ENCODE measurements around the gene SEC62. TPM values are rescaled to one million over a fixed set of nuclear protein-coding genes. Genes with fewer than 3 reads are reported as not detected.
"Not testable (repeated sequence)": the region's sequence is repeated elsewhere in the genome, so short reads cannot be mapped to it uniquely, and the experiment has no call there.

Gene SEC62
- total RNA-seq, 1 donor from 2014 or later: 20.5 TPM

- Histone ChIP-seq H3K4me3 (no peak overlapping the region), H3K27ac (no peak overlapping the region), H3K9me3 (no peaks in the 10 kb centered on the region), H3K36me3 (no peaks in the 10 kb centered on the region), H3K4me1 (no peaks in the 10 kb centered on the region), H3K27me3 (no peaks in the 10 kb centered on the region)
- intact Hi-C loops (cut with DNase I): no loop called here
- no peak for DNase-seq (ENCODE audit: low spot score in 2 of 2)
- TF ChIP-seq, protein P1, sequence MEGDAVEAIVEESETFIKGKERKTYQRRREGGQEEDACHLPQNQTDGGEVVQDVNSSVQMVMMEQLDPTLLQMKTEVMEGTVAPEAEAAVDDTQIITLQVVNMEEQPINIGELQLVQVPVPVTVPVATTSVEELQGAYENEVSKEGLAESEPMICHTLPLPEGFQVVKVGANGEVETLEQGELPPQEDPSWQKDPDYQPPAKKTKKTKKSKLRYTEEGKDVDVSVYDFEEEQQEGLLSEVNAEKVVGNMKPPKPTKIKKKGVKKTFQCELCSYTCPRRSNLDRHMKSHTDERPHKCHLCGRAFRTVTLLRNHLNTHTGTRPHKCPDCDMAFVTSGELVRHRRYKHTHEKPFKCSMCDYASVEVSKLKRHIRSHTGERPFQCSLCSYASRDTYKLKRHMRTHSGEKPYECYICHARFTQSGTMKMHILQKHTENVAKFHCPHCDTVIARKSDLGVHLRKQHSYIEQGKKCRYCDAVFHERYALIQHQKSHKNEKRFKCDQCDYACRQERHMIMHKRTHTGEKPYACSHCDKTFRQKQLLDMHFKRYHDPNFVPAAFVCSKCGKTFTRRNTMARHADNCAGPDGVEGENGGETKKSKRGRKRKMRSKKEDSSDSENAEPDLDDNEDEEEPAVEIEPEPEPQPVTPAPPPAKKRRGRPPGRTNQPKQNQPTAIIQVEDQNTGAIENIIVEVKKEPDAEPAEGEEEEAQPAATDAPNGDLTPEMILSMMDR (IDR thresholded peaks at IDR 0.05): no peak
Measured at GRCh38 chr3:170007031-170007663, 40.5 kb downstream of the SEC62 start.

DNA sequence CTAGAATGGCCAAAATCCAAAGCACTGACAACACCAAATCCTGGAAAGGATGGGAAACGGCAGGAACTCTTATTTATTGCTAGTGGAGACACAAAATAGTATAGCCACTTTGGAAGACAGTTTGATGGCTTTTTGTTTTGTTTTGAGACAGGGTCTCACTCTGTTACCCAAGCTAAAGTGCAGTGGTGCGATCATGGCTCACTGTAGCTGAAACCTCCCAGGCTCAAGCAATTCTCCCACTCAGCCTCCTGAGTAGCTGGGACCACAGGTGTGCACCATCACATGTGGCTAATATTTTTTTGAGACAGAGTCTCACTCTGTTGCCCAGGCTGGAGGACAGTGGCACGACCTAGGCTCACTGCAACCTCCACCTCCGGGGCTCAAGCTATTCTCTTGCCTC, 43.9 kb downstream of the SEC62 start:
- no peak for DNase-seq (ENCODE audit: low spot score in 2 of 2)
- intact Hi-C loops (cut with DNase I): no loop called here
- Histone ChIP-seq H3K36me3 (no peaks in the 10 kb centered on the region), H3K27me3 (no peaks in the 10 kb centered on the region), H3K9me3 (no peaks in the 10 kb centered on the region), H3K4me3 (no peak overlapping the region), H3K27ac (no peak overlapping the region), H3K4me1 (no peaks in the 10 kb centered on the region)
- TF ChIP-seq, protein P1 (IDR thresholded peaks at IDR 0.05): no peak

DNA sequence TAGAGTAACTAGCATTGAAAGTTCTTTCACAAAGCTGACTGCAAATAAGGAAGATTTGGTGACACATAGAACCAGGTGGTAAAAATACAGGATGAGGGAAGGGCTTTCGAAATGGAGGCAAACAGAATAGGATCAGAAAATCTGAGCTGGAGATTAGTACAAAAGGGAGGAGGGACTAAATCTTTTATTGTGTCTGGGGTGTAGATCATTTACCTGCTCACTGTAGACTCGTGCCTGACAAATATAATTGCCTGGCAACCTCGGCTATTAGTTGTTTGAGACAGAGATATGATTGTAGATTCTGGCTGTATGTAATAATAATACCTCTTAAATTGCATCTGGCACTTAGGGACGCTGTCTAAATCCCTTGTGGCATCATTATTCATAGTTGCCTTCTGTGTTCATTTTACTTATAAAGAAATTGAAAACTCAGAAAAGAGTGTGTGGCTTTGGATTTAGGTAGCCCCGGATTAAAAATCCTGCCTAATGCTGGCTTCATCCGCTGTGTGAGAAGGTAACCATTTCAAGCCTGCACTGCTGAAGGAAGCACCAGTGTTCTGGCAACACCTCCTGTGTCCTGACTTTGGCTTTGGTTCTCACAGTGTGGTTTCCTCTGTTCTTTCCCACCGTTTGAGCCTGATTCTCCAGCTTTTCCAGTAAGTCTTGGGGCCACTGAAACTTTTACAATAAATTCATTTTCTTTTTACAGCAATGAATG, 46.2 kb downstream of the SEC62 start:
- no peaks in the 10 kb centered on the region for H3K27me3 ChIP-seq
- H3K9me3 ChIP-seq: no peaks in the 10 kb centered on the region
- TF ChIP-seq, protein P1 (IDR thresholded peaks at IDR 0.05): no peak
- no peaks in the 10 kb centered on the region for H3K4me1 ChIP-seq
- DNase-seq (ENCODE audit: low spot score in 2 of 2): no peak
- no peak overlapping the region for H3K4me3 ChIP-seq
- intact Hi-C loops (cut with DNase I): no loop called here
- no peaks in the 10 kb centered on the region for H3K36me3 ChIP-seq
- no peak overlapping the region for H3K27ac ChIP-seq

GRCh38 chr3:170016057-170016456, 49.5 kb downstream of the SEC62 start:
- Histone ChIP-seq H3K36me3 (no peaks in the 10 kb centered on the region), H3K27me3 (no peaks in the 10 kb centered on the region), H3K27ac (no peak overlapping the region), H3K9me3 (no peaks in the 10 kb centered on the region), H3K4me3 (no peak overlapping the region), H3K4me1 (no peaks in the 10 kb centered on the region)
- TF ChIP-seq, protein P1 (IDR thresholded peaks at IDR 0.05): no peak
- DNase-seq (ENCODE audit: low spot score in 2 of 2): no peak
- intact Hi-C loops (cut with DNase I): no loop called here

GRCh38 chr3:170019306-170019705, 52.7 kb downstream of the SEC62 start:
- H3K27ac ChIP-seq; intact Hi-C loops (cut with DNase I); DNase-seq (ENCODE audit: low spot score in 2 of 2); H3K9me3 ChIP-seq; H3K4me1 ChIP-seq; H3K4me3 ChIP-seq; H3K27me3 ChIP-seq; H3K36me3 ChIP-seq: not testable (repeated sequence)

- Histone ChIP-seq H3K27me3 (no peaks in the 10 kb centered on the region), H3K9me3 (no peaks in the 10 kb centered on the region), H3K27ac (no peak overlapping the region), H3K4me3 (no peak overlapping the region), H3K36me3 (no peaks in the 10 kb centered on the region), H3K4me1 (no peaks in the 10 kb centered on the region)
- DNase-seq (ENCODE audit: low spot score in 2 of 2): no peak
- TF ChIP-seq, protein P1 (IDR thresholded peaks at IDR 0.05): no peak
- intact Hi-C loops (cut with DNase I): no loop called here
Measured at GRCh38 chr3:170021083-170021482, 54.5 kb downstream of the SEC62 start.

Measured in ascending aorta (tissue), 2 donors.